ENCODE results near the gene PLPPR3.
A peak's percentile ranks its signal among the peaks of the same experiment; 100 is the strongest.

The PLPPR3 gene

GRCh38 chr19:861756-862580 lies 40.2 kb upstream of the PLPPR3 start:
- H3K36me3 ChIP-seq = peaks cover 0 to 2% (median 0%) of the 10 kb centered on the region in 3 donors
- TF ChIP-seq, protein P1, sequence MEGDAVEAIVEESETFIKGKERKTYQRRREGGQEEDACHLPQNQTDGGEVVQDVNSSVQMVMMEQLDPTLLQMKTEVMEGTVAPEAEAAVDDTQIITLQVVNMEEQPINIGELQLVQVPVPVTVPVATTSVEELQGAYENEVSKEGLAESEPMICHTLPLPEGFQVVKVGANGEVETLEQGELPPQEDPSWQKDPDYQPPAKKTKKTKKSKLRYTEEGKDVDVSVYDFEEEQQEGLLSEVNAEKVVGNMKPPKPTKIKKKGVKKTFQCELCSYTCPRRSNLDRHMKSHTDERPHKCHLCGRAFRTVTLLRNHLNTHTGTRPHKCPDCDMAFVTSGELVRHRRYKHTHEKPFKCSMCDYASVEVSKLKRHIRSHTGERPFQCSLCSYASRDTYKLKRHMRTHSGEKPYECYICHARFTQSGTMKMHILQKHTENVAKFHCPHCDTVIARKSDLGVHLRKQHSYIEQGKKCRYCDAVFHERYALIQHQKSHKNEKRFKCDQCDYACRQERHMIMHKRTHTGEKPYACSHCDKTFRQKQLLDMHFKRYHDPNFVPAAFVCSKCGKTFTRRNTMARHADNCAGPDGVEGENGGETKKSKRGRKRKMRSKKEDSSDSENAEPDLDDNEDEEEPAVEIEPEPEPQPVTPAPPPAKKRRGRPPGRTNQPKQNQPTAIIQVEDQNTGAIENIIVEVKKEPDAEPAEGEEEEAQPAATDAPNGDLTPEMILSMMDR (IDR thresholded peaks at IDR 0.05) = no peak
- no peak overlapping the region for H3K27ac ChIP-seq
- intact Hi-C loops (cut with DNase I; ENCODE audit: low total_unique reads) = no loop called here
- H3K4me1 ChIP-seq = peaks cover 0 to 31% (median 18%) of the 10 kb centered on the region in 4 donors
- DNase-seq = no peak
- peaks cover 0 to 50% of the 10 kb centered on the region in 2 donors for H3K27me3 ChIP-seq
- H3K4me3 ChIP-seq = no peak overlapping the region
- no peaks in the 10 kb centered on the region for H3K9me3 ChIP-seq

DNA sequence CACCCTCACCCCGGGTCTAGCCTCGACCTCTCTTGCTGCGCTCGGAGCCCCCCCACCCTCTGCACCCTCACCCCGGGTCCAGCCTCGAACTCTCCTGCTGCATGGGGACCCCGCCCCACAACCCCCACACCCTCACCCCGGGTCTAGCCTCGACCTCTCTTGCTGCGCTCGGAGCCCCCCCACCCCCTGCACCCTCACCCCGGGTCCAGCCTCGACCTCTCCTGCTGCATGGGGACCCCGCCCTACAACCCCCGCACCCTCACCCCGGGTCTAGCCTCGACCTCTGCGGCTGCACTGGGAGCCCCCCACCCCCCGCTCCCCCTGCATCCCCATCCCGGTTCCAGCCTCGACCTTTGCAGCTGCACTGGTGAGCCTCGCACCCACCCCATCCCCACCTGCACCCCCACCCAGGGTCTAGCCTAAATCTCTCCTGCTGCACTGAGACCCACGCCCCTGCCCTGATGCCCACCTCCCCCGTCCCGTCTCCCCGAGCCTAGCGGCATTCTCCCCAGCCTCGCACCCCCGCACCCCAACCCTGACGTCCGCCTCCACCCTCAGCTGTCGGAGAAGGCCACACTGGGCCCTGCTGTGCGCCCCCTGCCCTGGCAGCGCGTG lies 39.5 kb upstream of the PLPPR3 start:
- Histone ChIP-seq H3K27me3 (peaks cover 0 to 52% of the 10 kb centered on the region in 2 donors), H3K9me3 (no peaks in the 10 kb centered on the region), H3K4me1 (peaks cover 0 to 31% (median 18%) of the 10 kb centered on the region in 4 donors), H3K4me3 (no peak overlapping the region), H3K27ac (no peak overlapping the region), H3K36me3 (no peaks in the 10 kb centered on the region)
- DNase-seq = no peak
- TF ChIP-seq, protein P1 (IDR thresholded peaks at IDR 0.05) = no peak
- intact Hi-C loops (cut with DNase I; ENCODE audit: low total_unique reads) = no loop called here

DNA sequence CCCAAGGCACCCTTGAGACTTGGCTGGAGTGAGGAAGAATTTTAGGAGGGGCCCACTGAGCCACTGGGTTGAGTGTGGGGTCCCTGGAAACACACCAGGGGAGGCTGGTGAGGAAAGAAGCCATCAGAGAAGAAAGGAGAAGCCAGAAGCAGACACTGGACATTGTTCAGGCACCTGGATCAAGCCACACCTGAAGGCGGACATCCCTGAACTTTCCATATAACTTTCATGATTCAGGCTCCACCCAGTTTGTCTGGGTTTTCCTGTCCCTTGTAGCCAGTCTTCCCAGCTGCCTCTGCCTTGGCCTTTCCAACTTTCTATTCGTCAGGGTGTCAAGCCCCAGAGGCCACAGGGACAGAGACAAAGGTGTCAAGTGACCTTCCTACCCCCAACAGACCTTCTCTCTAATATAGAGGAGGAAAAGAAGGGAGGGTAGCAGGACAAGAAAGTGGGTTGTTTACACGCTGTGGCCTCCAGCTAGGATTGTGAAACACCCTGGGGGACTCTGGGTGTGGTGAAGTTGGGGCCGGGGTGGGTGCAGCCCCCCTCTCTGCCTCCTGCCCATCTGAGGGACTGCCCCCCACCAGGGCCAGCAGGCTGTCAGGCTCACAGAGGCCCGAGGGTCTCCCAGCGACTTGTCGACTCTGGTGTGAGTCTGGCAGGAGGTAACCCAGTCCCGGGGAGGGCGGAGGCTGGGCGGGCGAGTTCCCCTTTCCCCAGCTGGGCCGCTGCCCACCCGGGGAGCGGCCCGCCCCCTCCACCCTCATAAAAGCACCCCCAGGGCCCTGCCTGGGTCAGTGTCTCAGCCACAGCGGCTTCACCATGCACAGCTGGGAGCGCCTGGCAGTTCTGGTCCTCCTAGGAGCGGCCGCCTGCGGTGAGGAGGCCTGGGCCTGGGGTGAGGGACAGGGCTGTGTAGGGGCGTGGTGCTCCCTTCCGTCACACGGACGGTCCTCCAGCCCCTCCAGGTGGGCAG lies 37.4 kb upstream of the PLPPR3 start, which contains the start of gene CFD:
CFD (plus strand) TSS at position 797 of the 976 bp plus-strand sequence; CDS start at position 823, 26 bp downstream.
- DNase-seq = peak; percentile 82
- H3K9me3 ChIP-seq = no peaks in the 10 kb centered on the region
- no peaks in the 10 kb centered on the region for H3K36me3 ChIP-seq
- peak within 1 kb of the TSS; percentile 13 to 27 for H3K27ac ChIP-seq
- peaks cover 0 to 68% of the 10 kb centered on the region in 2 donors for H3K27me3 ChIP-seq
- peak within 1 kb of the TSS; percentile 37 to 43 for H3K4me3 ChIP-seq
- intact Hi-C loops (cut with DNase I; ENCODE audit: low total_unique reads) = loop anchor here (5.0 to 10.0 kb wide), 2 partner anchors 58 to 126 kb away; partner anchors contain the start of genes KISS1R and WDR18
- TF ChIP-seq, protein P1 (IDR thresholded peaks at IDR 0.05) = no peak
- peaks cover 0 to 31% (median 18%) of the 10 kb centered on the region in 4 donors for H3K4me1 ChIP-seq

GRCh38 chr19:858284-858683 lies 36.5 kb upstream of the PLPPR3 start:
- Histone ChIP-seq H3K9me3 (no peaks in the 10 kb centered on the region), H3K4me1 (peaks cover 0 to 29% (median 17%) of the 10 kb centered on the region in 4 donors), H3K4me3 (no peak overlapping the region), H3K36me3 (no peaks in the 10 kb centered on the region), H3K27ac (no peak overlapping the region), H3K27me3 (peaks cover 0 to 74% of the 10 kb centered on the region in 2 donors)
- DNase-seq = no peak
- intact Hi-C loops (cut with DNase I; ENCODE audit: low total_unique reads) = loop anchor here (5.0 to 10.0 kb wide), 2 partner anchors 59 to 127 kb away; partner anchors contain the start of genes KISS1R and WDR18
- TF ChIP-seq, protein P1 (IDR thresholded peaks at IDR 0.05) = no peak
